Ishikawa (cell line): ENCODE data around the gene MAST4.

Experiments
- CEBPB ChIP-seq: IDR thresholded peaks from 2 replicates; pipeline ENCODE4 v1.6.1; 2012
- CREB1 ChIP-seq: IDR thresholded peaks from 2 replicates; pipeline ENCODE4 v1.6.1; 2012; ENCODE audit warnings: low read depth
- EGR1 ChIP-seq: IDR thresholded peaks from 2 replicates; pipeline ENCODE4 v1.6.1; 2012
- EP300 ChIP-seq: IDR thresholded peaks from 2 replicates; pipeline ENCODE4 v1.6.1; 2012; ENCODE audit warnings: borderline replicate concordance
- FOXM1 ChIP-seq: IDR thresholded peaks from 2 replicates; pipeline ENCODE4 v1.6.1; 2012; ENCODE audit warnings: low read depth, borderline replicate concordance
- MAX ChIP-seq: IDR thresholded peaks from 2 replicates; pipeline ENCODE4 v1.6.1; 2012
- NFIC ChIP-seq: IDR thresholded peaks from 2 replicates; pipeline ENCODE4 v1.6.1; 2012
- RAD21 ChIP-seq: IDR thresholded peaks from 2 replicates; pipeline ENCODE4 v1.6.1; 2012; ENCODE audit warnings: low read depth
- REST ChIP-seq: IDR thresholded peaks from 2 replicates; pipeline ENCODE4 v1.6.1; 2012; ENCODE audit warnings: low read depth, mild to moderate bottlenecking
- TAF1 ChIP-seq: IDR thresholded peaks from 2 replicates; pipeline ENCODE4 v1.6.1; 2012; ENCODE audit warnings: low read depth, mild to moderate bottlenecking
- TCF12 ChIP-seq: IDR thresholded peaks from 2 replicates; pipeline ENCODE4 v1.6.1; 2012; ENCODE audit warnings: low read depth
- TEAD4 ChIP-seq: IDR thresholded peaks from 2 replicates; pipeline ENCODE4 v1.6.1; 2012
- USF1 ChIP-seq: IDR thresholded peaks from 2 replicates; pipeline ENCODE4 v1.6.1; 2012
- YY1 ChIP-seq: IDR thresholded peaks from 2 replicates; pipeline ENCODE4 v1.6.1; 2012; ENCODE audit warnings: low read depth
- ZBTB7A ChIP-seq: IDR thresholded peaks from 2 replicates; pipeline ENCODE4 v1.6.1; 2012; ENCODE audit warnings: low read depth

The MAST4 gene

GRCh38 chr5:66724349-66725139 lies 128.4 kb downstream of the MAST4 start:
- no peak for TF ChIP-seq TEAD4
- TF ChIP-seq CEBPB = no peak
- no peak for TF ChIP-seq RAD21
- TF ChIP-seq REST = no peak
- no peak for TF ChIP-seq EP300
- no peak for TF ChIP-seq YY1
- no peak for TF ChIP-seq NFIC
- no peak for TF ChIP-seq EGR1
- TF ChIP-seq TAF1 = no peak
- no peak for TF ChIP-seq MAX
- no peak for TF ChIP-seq CREB1
- TF ChIP-seq TCF12 = no peak
- no peak for TF ChIP-seq ZBTB7A
- TF ChIP-seq FOXM1 = no peak
- TF ChIP-seq USF1 = no peak

GRCh38 chr5:66727630-66728029 lies 131.4 kb downstream of the MAST4 start:
- TF ChIP-seq NFIC (no peak), USF1 (no peak), EP300 (no peak), ZBTB7A (no peak), FOXM1 (no peak), RAD21 (no peak), CEBPB (no peak), REST (no peak), TEAD4 (no peak), TAF1 (no peak), CREB1 (no peak), YY1 (no peak), MAX (no peak), TCF12 (no peak), EGR1 (no peak)

GRCh38 chr5:66728049-66728448 lies 131.9 kb downstream of the MAST4 start:
- no peak for TF ChIP-seq FOXM1
- no peak for TF ChIP-seq MAX
- no peak for TF ChIP-seq TEAD4
- TF ChIP-seq TAF1 = no peak
- no peak for TF ChIP-seq ZBTB7A
- TF ChIP-seq EGR1 = no peak
- no peak for TF ChIP-seq NFIC
- no peak for TF ChIP-seq TCF12
- TF ChIP-seq CEBPB = no peak
- no peak for TF ChIP-seq CREB1
- TF ChIP-seq RAD21 = no peak
- no peak for TF ChIP-seq REST
- TF ChIP-seq EP300 = no peak
- TF ChIP-seq YY1 = no peak
- TF ChIP-seq USF1 = no peak

- no peak for TF ChIP-seq EGR1
- TF ChIP-seq CEBPB = no peak
- TF ChIP-seq TEAD4 = no peak
- no peak for TF ChIP-seq REST
- TF ChIP-seq CREB1 = no peak
- TF ChIP-seq TCF12 = no peak
- no peak for TF ChIP-seq NFIC
- no peak for TF ChIP-seq FOXM1
- no peak for TF ChIP-seq TAF1
- no peak for TF ChIP-seq EP300
- no peak for TF ChIP-seq YY1
- no peak for TF ChIP-seq RAD21
- no peak for TF ChIP-seq USF1
- no peak for TF ChIP-seq ZBTB7A
- no peak for TF ChIP-seq MAX
These were observed 140.9 kb downstream of the MAST4 start for GRCh38 chr5:66737096-66737495.
